Right hindlimb (tissue), 1 donor: ENCODE data around the gene GAGE13.
"Not testable (repeated sequence)": the region's sequence is repeated elsewhere in the genome, so short reads cannot be mapped to it uniquely, and the experiment has no call there.

ENCODE experiments used
- DNase-seq: peaks from one replicate; pipeline ENCODE4 v3.0.0-alpha.2; 2018

The GAGE13 gene

GRCh38 chrX:49341449-49341848 lies 10.1 kb downstream of the GAGE13 start:
- DNase-seq: not testable (repeated sequence)

DNA sequence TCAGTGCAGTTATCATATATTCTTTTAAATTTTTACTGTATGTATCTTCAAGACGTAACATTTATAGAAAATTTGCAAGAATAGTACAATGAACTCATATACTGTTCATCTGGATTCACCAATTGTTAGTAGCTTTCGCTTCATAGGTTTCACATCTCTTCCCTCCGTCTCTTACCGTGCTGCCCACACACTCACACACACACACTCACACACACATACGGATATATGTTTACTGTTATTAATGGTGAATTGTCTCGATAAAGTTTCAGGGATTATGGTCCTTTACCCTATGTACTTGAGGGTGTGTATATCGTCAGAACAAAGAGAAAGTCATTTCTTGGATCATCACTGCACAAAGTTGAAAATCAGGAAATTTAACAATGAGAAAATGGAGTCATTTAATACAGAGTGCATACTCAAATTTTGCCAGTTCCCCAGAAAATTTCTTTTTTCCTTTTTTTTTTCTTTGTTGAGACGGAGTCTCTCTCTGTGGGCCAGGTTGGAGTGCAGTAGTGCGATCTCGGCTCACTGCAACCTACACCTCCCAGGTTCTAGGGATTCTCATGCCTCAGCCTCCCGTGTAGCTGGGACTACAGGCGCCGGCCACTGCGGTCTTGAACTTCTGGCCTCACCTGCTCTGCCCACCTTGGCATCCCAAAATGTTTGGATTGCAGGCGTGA lies 13.3 kb downstream of the GAGE13 start:
- not testable (repeated sequence) for DNase-seq

- DNase-seq: not testable (repeated sequence)
Observed at GRCh38 chrX:49345402-49345801, 14.0 kb downstream of the GAGE13 start.

- not testable (repeated sequence) for DNase-seq
Observed at GRCh38 chrX:49346150-49346549, 14.8 kb downstream of the GAGE13 start.
